Activated CD4-positive, alpha-beta T cell treated with anti-CD3 and anti-CD28 coated beads for 24 hours (primary cell): Measurements from ENCODE around the gene BBS9.

ENCODE experiments used
- DNase-seq, 2 donors: peaks; one replicate each; pipeline ENCODE4 v3.0.0-alpha.2; 2020; ENCODE audit warnings: low read depth in 2 of 2

The BBS9 gene

GRCh38 chr7:33127085-33127484 lies 2.3 kb upstream of the BBS9 start:
- DNase-seq = no peak

- DNase-seq = no peak
Measured at GRCh38 chr7:33128631-33128989, 754 bp upstream of the BBS9 start.

GRCh38 chr7:33129806-33130153 lies 416 bp downstream of the BBS9 start:
- DNase-seq = no peak

- no peak for DNase-seq
Measured at GRCh38 chr7:33130184-33130583, 820 bp downstream of the BBS9 start.

GRCh38 chr7:33137103-33137502 lies 7.7 kb downstream of the BBS9 start:
- no peak for DNase-seq

GRCh38 chr7:33142585-33142984 lies 13.2 kb downstream of the BBS9 start:
- DNase-seq = no peak

- DNase-seq = no peak
Measured at GRCh38 chr7:33143996-33144718, 14.8 kb downstream of the BBS9 start.

GRCh38 chr7:33145156-33145555 lies 15.8 kb downstream of the BBS9 start:
- no peak for DNase-seq

- no peak for DNase-seq
Measured at GRCh38 chr7:33152087-33152486, 22.7 kb downstream of the BBS9 start.

GRCh38 chr7:33155811-33156210 lies 26.4 kb downstream of the BBS9 start:
- DNase-seq = no peak

GRCh38 chr7:33156441-33156840 lies 27.1 kb downstream of the BBS9 start:
- DNase-seq = no peak

GRCh38 chr7:33157311-33157710 lies 27.9 kb downstream of the BBS9 start:
- DNase-seq = no peak

GRCh38 chr7:33157781-33158180 lies 28.4 kb downstream of the BBS9 start:
- no peak for DNase-seq

- no peak for DNase-seq
Measured at GRCh38 chr7:33177876-33178275, 48.5 kb downstream of the BBS9 start.

- no peak for DNase-seq
Measured at GRCh38 chr7:33179519-33179918, 50.2 kb downstream of the BBS9 start.

- no peak for DNase-seq
Measured at GRCh38 chr7:33183504-33183903, 54.1 kb downstream of the BBS9 start.

- no peak for DNase-seq
Measured at GRCh38 chr7:33184828-33185227, 55.5 kb downstream of the BBS9 start.

- no peak for DNase-seq
Measured at GRCh38 chr7:33185786-33186185, 56.4 kb downstream of the BBS9 start.

- no peak for DNase-seq
Measured at GRCh38 chr7:33186192-33186591, 56.8 kb downstream of the BBS9 start.

- no peak for DNase-seq
Measured at GRCh38 chr7:33190688-33191304, 61.4 kb downstream of the BBS9 start.

- DNase-seq = no peak
Measured at GRCh38 chr7:33191340-33191739, 62.0 kb downstream of the BBS9 start.

GRCh38 chr7:33192695-33193291 lies 63.4 kb downstream of the BBS9 start:
- DNase-seq = no peak

GRCh38 chr7:33193308-33193864 lies 64.0 kb downstream of the BBS9 start:
- no peak for DNase-seq
